Measurements from ENCODE around the gene ARFGAP1.

Gene ARFGAP1

DNA sequence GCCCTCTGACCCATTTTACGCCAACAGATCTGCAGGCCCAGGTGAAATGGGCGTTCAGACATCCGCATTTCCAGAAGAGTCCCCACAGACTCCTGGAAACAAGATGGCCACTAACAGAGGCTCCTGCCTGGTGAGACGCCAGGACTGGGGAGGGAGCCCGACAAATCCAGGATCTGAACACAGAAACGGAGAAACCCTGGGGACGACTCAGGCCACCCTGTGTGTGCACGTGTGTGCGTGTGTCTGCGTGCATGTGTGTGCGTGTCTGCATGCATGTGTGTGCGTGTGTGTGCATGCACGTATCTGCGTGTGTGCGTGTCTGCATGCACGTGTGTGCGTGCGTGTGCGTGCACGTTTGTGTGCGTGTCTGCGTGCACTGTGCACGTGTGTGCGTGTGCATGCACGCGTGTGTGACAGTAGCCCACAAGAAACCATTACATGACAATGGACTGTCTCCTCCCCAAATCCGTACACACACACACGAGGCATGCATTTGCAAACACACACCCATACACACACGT, 63.7 kb downstream of the ARFGAP1 start:
- DNase-seq, result no peak

DNA sequence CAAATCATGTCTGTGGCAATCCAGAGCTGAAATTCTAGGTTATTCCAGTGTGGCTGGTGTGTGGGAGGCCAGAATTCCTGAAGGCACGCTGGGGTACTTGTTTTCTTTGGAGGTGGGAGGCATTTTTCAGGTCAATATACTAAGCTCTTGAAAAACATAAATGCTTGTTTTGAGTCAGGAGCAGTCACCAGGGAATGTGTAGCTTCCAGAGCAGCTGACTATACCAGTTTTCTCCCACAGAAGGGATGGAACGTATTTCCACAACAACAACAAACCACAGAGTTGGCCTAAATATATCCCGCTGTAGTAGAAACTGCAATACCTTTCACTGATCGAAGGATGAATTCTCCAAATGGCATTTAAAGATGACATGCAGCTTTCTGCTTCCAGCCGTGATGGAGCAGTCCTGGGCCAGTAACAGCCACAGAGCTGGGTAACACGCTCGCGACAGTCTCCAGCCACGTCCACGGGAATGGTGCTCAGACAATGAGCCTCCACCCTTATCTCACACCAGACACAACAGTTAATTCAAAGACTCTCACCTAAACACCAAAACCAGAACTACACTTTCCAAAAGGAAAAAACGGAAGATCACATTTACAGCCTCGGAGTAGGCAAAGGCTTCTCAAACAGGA, 65.3 kb downstream of the ARFGAP1 start:
- DNase-seq, result no peak

Measured in NCI-H524 (cell line).